GM12873 (cell line): ENCODE data around the gene CRISP3.

Experiments used
- CTCF ChIP-seq: IDR thresholded peaks from 2 replicates; pipeline ENCODE4 v1.5.1; 2012; ENCODE audit warnings: low read depth, mild to moderate bottlenecking, moderate library complexity, low read length, control low read depth; ENCODE audit not compliant: insufficient read depth; ENCODE audit errors: missing control alignments

CRISP3 gene

GRCh38 chr6:49733680-49734079 lies 10.5 kb downstream of the CRISP3 start:
- no peak for TF ChIP-seq CTCF

GRCh38 chr6:49732781-49733180 lies 11.4 kb downstream of the CRISP3 start:
- TF ChIP-seq CTCF: no peak

- TF ChIP-seq CTCF: no peak
These were observed 13.9 kb downstream of the CRISP3 start for GRCh38 chr6:49730251-49730650.

GRCh38 chr6:49721297-49721696 lies 22.9 kb downstream of the CRISP3 start:
- no peak for TF ChIP-seq CTCF

- TF ChIP-seq CTCF: no peak
These were observed 23.8 kb downstream of the CRISP3 start for GRCh38 chr6:49720372-49720771.

- no peak for TF ChIP-seq CTCF
These were observed 30.8 kb downstream of the CRISP3 start, which contains the start of gene CRISP2 for GRCh38 chr6:49713346-49713745. Gene CRISP2, minus strand, starts transcription at chr6:49713543. Its CDS starts 4,347 bp downstream, at chr6:49709196.

GRCh38 chr6:49698478-49698877 lies 45.7 kb downstream of the CRISP3 start:
- no peak for TF ChIP-seq CTCF
